Fibroblast of the aortic adventitia (primary cell): ENCODE data around the gene RDH11. TPM values are rescaled to one million over a fixed set of nuclear protein-coding genes. Genes with fewer than 3 reads are reported as not detected.

ENCODE experiments used
- DNase-seq: peaks from one replicate; pipeline ENCODE4 v3.0.0-alpha.2; 2010; ENCODE audit warnings: low read depth
- H3K4me3 ChIP-seq: 2 replicates; pipeline ENCODE4 v1.5.1; 2011; ENCODE audit warnings: low read depth, mild to moderate bottlenecking, control low read depth, low read length, moderate library complexity
- CTCF ChIP-seq: IDR thresholded peaks from 2 replicates; pipeline ENCODE4 v1.5.1; 2011; ENCODE audit warnings: mild to moderate bottlenecking, low read length, control low read depth, inconsistent platforms; ENCODE audit not compliant: insufficient read depth
- total RNA-seq: library from RNA; depleted of rRNA; stranded (reverse); fragments of >200 nt; gene quantifications from 2 replicates; pipeline ENCODE4 v1.2.3, GENCODE V29; 2012; ENCODE audit warnings: low replicate concordance

Gene RDH11
- total RNA-seq, 1 donor: 78.9 TPM

GRCh38 chr14:67683842-67684241, 11.7 kb downstream of the RDH11 start:
- no peak overlapping the region for H3K4me3 ChIP-seq
- no peak for TF ChIP-seq CTCF
- no peak for DNase-seq

- no peak for TF ChIP-seq CTCF
- DNase-seq: no peak
- H3K4me3 ChIP-seq: no peak overlapping the region
Observed at GRCh38 chr14:67680941-67681340, 14.6 kb downstream of the RDH11 start.

- no peak for TF ChIP-seq CTCF
- DNase-seq: peak; percentile 88
- no peak overlapping the region for H3K4me3 ChIP-seq
Observed at GRCh38 chr14:67680121-67680602, 15.4 kb downstream of the RDH11 start.

GRCh38 chr14:67679006-67679405, 16.6 kb downstream of the RDH11 start:
- no peak overlapping the region for H3K4me3 ChIP-seq
- no peak for DNase-seq
- no peak for TF ChIP-seq CTCF

- DNase-seq: peak; percentile 3
- H3K4me3 ChIP-seq: peak overlapping the region; percentile 89
- no peak for TF ChIP-seq CTCF
Observed at GRCh38 chr14:67675219-67675582, 20.4 kb downstream of the RDH11 start.

- peak within 1 kb of the TSS; percentile 89 for H3K4me3 ChIP-seq
- peak; percentile 25 for TF ChIP-seq CTCF
- DNase-seq: peak; percentile 68
Observed at GRCh38 chr14:67674480-67675218, 20.9 kb downstream of the RDH11 start, which contains the start of gene VTI1B. Gene VTI1B, minus strand, starts transcription at chr14:67674632. Its CDS starts 143 bp downstream, at chr14:67674489.

GRCh38 chr14:67674139-67674479, 21.5 kb downstream of the RDH11 start:
- peak; percentile 30 for DNase-seq
- H3K4me3 ChIP-seq: peak overlapping the region; percentile 89
- peak; percentile 26 for TF ChIP-seq CTCF
